ENCODE results near the gene BMP2K. TPM values are rescaled to one million over a fixed set of nuclear protein-coding genes. Genes with fewer than 3 reads are reported as not detected.
A peak's percentile ranks its signal among the peaks of the same experiment; 100 is the strongest.

BMP2K gene
- total RNA-seq, 2 donors from 2014 or later = 16.9 to 25.0 TPM

GRCh38 chr4:78928835-78929234, 152.7 kb downstream of the BMP2K start:
- DNase-seq (ENCODE audit: low spot score in 2 of 2) (no peak), ATAC-seq (no peak)
- no peak overlapping the region for H3K27ac Mint-ChIP-seq
- no peaks in the 10 kb centered on the region for H3K9me3 Mint-ChIP-seq
- H3K36me3 Mint-ChIP-seq = peaks cover 12 to 14% of the 10 kb centered on the region in 2 donors

GRCh38 chr4:78930016-78930629, 154.0 kb downstream of the BMP2K start:
- H3K36me3 Mint-ChIP-seq = peaks cover 12 to 14% of the 10 kb centered on the region in 2 donors
- no peak for DNase-seq (ENCODE audit: low spot score in 2 of 2)
- H3K9me3 Mint-ChIP-seq = no peaks in the 10 kb centered on the region
- no peak for ATAC-seq
- no peak overlapping the region for H3K27ac Mint-ChIP-seq

DNA sequence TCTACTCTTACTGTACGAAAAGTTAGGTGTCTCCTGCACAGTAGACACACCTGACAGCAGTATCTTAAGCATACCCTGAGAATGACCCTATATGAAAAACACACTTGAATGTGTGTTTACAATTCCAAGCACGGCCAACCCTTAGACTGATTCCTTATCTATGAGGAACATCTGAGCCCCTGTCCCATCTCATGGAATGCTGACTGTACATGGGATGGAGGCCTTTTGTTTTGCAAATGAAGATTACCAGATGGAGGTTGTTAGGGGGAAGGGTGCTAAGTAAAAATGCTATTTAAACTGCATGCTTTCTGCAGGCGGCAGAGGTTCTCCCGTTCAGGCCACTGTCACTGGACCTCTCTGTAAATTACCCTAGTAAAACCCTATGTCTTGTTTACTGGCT, 160.8 kb downstream of the BMP2K start:
- no peak for DNase-seq (ENCODE audit: low spot score in 2 of 2)
- no peak for ATAC-seq
- Mint-ChIP-seq H3K9me3 (no peaks in the 10 kb centered on the region), H3K27ac (no peak overlapping the region), H3K36me3 (peaks cover 6 to 10% of the 10 kb centered on the region in 2 donors)

GRCh38 chr4:78937837-78938236, 161.7 kb downstream of the BMP2K start:
- no peak for DNase-seq (ENCODE audit: low spot score in 2 of 2)
- ATAC-seq = no peak
- H3K36me3 Mint-ChIP-seq = peaks cover 6 to 10% of the 10 kb centered on the region in 2 donors
- H3K9me3 Mint-ChIP-seq = no peaks in the 10 kb centered on the region
- H3K27ac Mint-ChIP-seq = no peak overlapping the region

DNA sequence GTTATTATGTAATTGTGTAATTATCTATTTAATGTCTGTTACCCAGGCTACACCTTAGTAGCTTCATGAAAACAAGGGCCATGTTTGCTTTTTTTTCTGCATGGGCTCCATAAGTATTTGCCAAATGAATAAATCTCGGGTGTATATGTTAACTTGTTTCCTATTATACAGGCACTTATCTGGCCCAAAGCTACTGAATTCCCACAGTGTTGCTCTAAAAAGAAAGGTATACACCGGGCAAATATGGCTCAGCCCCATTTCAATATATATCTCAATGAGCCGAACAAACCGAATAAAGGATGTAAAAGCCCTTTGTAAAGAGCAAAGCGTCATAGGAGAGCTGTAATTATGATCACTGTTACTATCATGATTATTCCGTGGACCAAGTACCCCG, 162.3 kb downstream of the BMP2K start:
- no peaks in the 10 kb centered on the region for H3K9me3 Mint-ChIP-seq
- DNase-seq (ENCODE audit: low spot score in 2 of 2) = no peak
- peaks cover 6 to 10% of the 10 kb centered on the region in 2 donors for H3K36me3 Mint-ChIP-seq
- peak overlapping the region; percentile 92 to 93 for H3K27ac Mint-ChIP-seq
- no peak for ATAC-seq

GRCh38 chr4:78938868-78939666, 162.9 kb downstream of the BMP2K start, which contains the start of gene PAQR3:
Gene PAQR3 (minus strand): TSS chr4:78939438. CDS start chr4:78939224, 214 bp downstream.
- peak; percentile 84 to 87 for DNase-seq (ENCODE audit: low spot score in 2 of 2)
- Mint-ChIP-seq H3K27ac (peak within 1 kb of the TSS; percentile 92 to 93), H3K9me3 (no peaks in the 10 kb centered on the region), H3K36me3 (peaks cover 6 to 10% of the 10 kb centered on the region in 2 donors)
- ATAC-seq = peak; percentile 93 to 98

DNA sequence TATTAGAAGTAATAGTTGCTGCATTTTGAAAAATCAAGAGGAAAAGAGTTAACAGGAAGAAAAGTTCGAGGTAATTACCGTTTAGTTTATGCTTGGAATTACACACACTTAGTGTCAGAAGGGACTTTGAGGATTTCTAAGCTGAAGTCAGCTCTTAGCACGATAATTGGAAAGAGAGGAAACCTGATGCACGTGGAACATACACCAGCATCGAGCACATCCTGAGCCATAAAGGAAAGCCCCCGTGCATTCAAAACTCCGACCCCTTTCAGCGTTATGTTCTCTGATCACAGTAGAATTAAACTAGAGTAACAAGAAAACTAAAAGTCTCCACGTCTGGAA, 163.5 kb downstream of the BMP2K start:
- ATAC-seq (peak in 1 of 2 donors; percentile 8), DNase-seq (ENCODE audit: low spot score in 2 of 2) (no peak)
- Mint-ChIP-seq H3K36me3 (peaks cover 6 to 10% of the 10 kb centered on the region in 2 donors), H3K9me3 (no peaks in the 10 kb centered on the region), H3K27ac (peak overlapping the region; percentile 57 to 92)

- DNase-seq (ENCODE audit: low spot score in 2 of 2) (peak in 1 of 2 donors; percentile 23), ATAC-seq (peak in 1 of 2 donors; percentile 63)
- H3K9me3 Mint-ChIP-seq = no peaks in the 10 kb centered on the region
- peaks cover 6 to 10% of the 10 kb centered on the region in 2 donors for H3K36me3 Mint-ChIP-seq
- H3K27ac Mint-ChIP-seq = no peak overlapping the region
Observed at GRCh38 chr4:78940752-78941151, 164.6 kb downstream of the BMP2K start.

DNA sequence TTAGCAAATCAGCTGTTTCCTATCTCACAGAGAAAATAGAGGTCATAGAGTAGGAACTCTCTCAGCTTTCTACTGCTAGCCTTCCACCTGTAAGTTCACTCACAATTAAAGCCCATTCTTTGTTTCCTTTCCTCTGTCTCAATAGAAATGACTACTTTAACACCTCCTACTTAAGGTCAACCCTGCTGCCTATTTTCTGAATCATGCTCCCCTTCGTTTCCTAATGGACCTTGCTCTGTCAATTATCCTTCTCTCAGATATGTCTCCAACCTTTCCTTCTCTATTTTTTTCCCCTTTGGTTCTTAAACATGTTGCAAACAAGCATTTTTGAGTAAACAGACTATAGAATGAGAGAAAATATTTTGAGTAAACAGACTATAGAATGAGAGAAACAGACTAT, 168.2 kb downstream of the BMP2K start:
- Mint-ChIP-seq H3K36me3 (no peaks in the 10 kb centered on the region), H3K9me3 (no peaks in the 10 kb centered on the region), H3K27ac (no peak overlapping the region)
- no peak for DNase-seq (ENCODE audit: low spot score in 2 of 2)
- ATAC-seq = no peak

DNA sequence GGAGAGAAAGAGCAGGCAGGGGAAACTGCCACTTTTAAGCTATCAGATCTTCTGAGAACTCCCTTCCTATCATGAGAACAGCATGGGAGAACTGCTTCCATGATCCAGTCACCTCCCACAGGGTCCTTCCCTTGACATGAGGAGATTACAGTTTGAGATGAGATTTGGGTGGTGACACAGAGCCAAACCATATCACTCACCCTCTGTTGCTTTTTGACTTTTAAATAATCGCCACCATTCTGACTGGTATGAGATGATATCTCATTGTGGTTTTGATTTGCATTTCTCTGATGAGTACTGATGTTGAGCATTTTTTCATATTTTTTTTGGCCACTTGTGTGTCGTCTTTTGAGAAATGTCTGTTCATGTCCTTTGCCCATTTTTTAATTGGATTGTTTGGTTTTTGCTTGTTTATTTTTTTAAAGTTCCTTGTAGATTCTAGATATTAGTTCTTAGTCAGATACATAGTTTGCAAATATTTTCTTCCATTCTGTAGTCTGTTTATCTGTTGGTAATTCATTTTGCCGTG, 169.6 kb downstream of the BMP2K start:
- peak; percentile 66 to 73 for ATAC-seq
- H3K27ac Mint-ChIP-seq = no peak overlapping the region
- DNase-seq (ENCODE audit: low spot score in 2 of 2) = no peak
- no peaks in the 10 kb centered on the region for H3K36me3 Mint-ChIP-seq
- no peaks in the 10 kb centered on the region for H3K9me3 Mint-ChIP-seq

- no peak for DNase-seq (ENCODE audit: low spot score in 2 of 2)
- Mint-ChIP-seq H3K9me3 (no peaks in the 10 kb centered on the region), H3K27ac (no peak overlapping the region), H3K36me3 (no peaks in the 10 kb centered on the region)
- ATAC-seq = no peak
Observed at GRCh38 chr4:78949735-78950134, 173.6 kb downstream of the BMP2K start.

GRCh38 chr4:78951862-78952472, 175.8 kb downstream of the BMP2K start:
- no peaks in the 10 kb centered on the region for H3K36me3 Mint-ChIP-seq
- no peak for DNase-seq (ENCODE audit: low spot score in 2 of 2)
- peak; percentile 36 to 53 for ATAC-seq
- no peak overlapping the region for H3K27ac Mint-ChIP-seq
- H3K9me3 Mint-ChIP-seq = no peaks in the 10 kb centered on the region

GRCh38 chr4:78953231-78953630, 177.1 kb downstream of the BMP2K start:
- H3K36me3 Mint-ChIP-seq = no peaks in the 10 kb centered on the region
- no peak for ATAC-seq
- H3K27ac Mint-ChIP-seq = no peak overlapping the region
- H3K9me3 Mint-ChIP-seq = no peaks in the 10 kb centered on the region
- DNase-seq (ENCODE audit: low spot score in 2 of 2) = no peak

- ATAC-seq (no peak), DNase-seq (ENCODE audit: low spot score in 2 of 2) (no peak)
- Mint-ChIP-seq H3K27ac (no peak overlapping the region), H3K36me3 (no peaks in the 10 kb centered on the region), H3K9me3 (no peaks in the 10 kb centered on the region)
Observed at GRCh38 chr4:78953769-78954666, 177.9 kb downstream of the BMP2K start.

- ATAC-seq (no peak), DNase-seq (ENCODE audit: low spot score in 2 of 2) (no peak)
- no peak overlapping the region for H3K27ac Mint-ChIP-seq
Observed at GRCh38 chr4:78956975-78957374, 180.8 kb downstream of the BMP2K start.

DNA sequence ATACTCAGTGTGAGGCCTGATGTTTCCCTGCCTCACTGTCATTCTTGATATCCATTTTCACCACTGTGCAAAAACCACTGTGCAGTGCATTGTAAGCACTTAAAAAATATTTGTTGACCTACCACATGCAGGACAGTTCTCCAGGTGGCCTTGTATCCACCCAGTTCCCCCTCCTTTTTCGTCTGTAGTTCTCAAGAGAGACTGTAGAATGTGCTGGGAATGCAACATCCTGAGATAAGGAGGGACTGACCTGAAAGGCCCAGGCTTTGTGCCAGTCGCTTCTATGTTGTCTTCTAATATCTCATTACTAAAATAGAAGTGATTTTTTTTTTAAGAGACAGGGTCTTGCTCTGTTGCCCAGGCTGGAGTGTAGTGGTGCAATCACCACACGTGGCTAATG, 184.8 kb downstream of the BMP2K start:
- DNase-seq (ENCODE audit: low spot score in 2 of 2) = no peak
- ATAC-seq = no peak
- no peaks in the 10 kb centered on the region for H3K36me3 Mint-ChIP-seq
- no peak overlapping the region for H3K27ac Mint-ChIP-seq
- no peaks in the 10 kb centered on the region for H3K9me3 Mint-ChIP-seq

More at GRCh38 chr4:78956975-78957374, 180.8 kb downstream of the BMP2K start:
- Mint-ChIP-seq H3K9me3 (no peaks in the 10 kb centered on the region), H3K36me3 (no peaks in the 10 kb centered on the region)

All from activated naive CD4-positive, alpha-beta T cell treated with anti-CD3 and anti-CD28 coated beads, Interleukin-2, amount 50 U/mL, for 72 hours (primary cell).